ENCODE data around the gene VTI1A.

DNA sequence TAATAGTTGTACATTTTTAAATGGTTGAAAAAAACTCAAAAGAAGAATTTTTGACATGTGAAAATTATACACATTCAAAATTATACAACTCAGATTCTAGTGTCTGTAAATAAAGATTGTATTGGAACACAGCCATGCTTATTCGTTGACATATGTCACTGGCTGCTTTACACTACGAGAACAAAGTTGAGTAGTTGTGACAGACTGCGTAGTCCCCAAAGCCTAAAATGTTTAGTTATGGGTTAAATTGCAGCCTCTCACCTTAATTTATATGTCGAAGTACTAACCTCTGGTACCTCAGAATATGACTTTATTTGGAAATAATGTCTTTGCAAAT, 358.2 kb downstream of the VTI1A start:
- TF ChIP-seq ZNF707 (CRISPR knock-in tag; conservative IDR thresholded peaks at IDR 0.05): no peak
- TF ChIP-seq, protein P1, sequence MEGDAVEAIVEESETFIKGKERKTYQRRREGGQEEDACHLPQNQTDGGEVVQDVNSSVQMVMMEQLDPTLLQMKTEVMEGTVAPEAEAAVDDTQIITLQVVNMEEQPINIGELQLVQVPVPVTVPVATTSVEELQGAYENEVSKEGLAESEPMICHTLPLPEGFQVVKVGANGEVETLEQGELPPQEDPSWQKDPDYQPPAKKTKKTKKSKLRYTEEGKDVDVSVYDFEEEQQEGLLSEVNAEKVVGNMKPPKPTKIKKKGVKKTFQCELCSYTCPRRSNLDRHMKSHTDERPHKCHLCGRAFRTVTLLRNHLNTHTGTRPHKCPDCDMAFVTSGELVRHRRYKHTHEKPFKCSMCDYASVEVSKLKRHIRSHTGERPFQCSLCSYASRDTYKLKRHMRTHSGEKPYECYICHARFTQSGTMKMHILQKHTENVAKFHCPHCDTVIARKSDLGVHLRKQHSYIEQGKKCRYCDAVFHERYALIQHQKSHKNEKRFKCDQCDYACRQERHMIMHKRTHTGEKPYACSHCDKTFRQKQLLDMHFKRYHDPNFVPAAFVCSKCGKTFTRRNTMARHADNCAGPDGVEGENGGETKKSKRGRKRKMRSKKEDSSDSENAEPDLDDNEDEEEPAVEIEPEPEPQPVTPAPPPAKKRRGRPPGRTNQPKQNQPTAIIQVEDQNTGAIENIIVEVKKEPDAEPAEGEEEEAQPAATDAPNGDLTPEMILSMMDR (IDR thresholded peaks at IDR 0.05 in 2 of 3, conservative IDR thresholded peaks at IDR 0.05 in 1 of 3; ENCODE audit: insufficient read depth in 2 of 3, low read depth in 1 of 3, low read length in 3 of 3): no peak

Data from K562 (cell line).